SU-DHL-6 (cell line): Measurements from ENCODE around the gene ANKRD23.

Source experiments
- CTCF ChIP-seq: fragments of 200-600 bp; sonication (generic); IDR thresholded peaks from one replicate; pipeline ENCODE4 v1.5.1; 2017; ENCODE audit warnings: antibody characterized with exemption, mild to moderate bottlenecking, low read length, moderate library complexity; ENCODE audit not compliant: insufficient read depth, poor library complexity, severe bottlenecking
- EZH2phosphoT487 ChIP-seq: fragments of 200-600 bp; sonication (generic), shearing (Covaris generic); conservative IDR thresholded peaks from 2 replicates; pipeline ENCODE4 v1.6.1; 2018; ENCODE audit warnings: mild to moderate bottlenecking, antibody characterized with exemption, low read length, moderate library complexity, mixed read lengths

GRCh38 chr2:96869281-96869821 lies 25.5 kb upstream of the ANKRD23 start:
- TF ChIP-seq CTCF, result no peak
- TF ChIP-seq EZH2phosphoT487, result no peak
